ENCODE measurements around the gene DCANP1.

DNA sequence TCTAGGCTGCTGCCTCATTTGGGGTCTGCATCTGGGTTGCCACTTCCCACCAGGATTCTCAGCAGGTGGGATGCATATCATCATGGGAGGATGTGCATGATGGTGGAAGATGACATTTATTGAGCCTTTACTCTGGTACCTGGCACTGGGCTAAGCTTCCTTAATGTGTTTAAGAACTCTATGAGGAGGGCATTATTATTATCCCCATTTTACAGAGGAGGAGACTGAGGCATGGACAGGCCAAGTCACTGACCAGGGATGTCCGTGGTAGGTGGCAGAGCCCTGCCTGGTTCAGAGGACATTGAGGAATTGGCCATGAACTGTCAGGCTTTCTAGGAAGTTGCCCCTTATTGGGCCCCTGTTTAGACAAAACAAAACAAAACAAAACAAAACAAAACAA is 36.1 kb upstream of the DCANP1 start:
- TF ChIP-seq CTCF (conservative IDR thresholded peaks at IDR 0.05) = no peak
- TF ChIP-seq ZFX (IDR thresholded peaks at IDR 0.05) = no peak

Data from C4-2B (cell line).